GM06990 (cell line): ENCODE data around the gene MGMT.

Experiments used
- DNase-seq: peaks from one replicate; pipeline ENCODE4 v3.0.0-alpha.2; 2011; ENCODE audit not compliant: insufficient read length; ENCODE audit errors: extremely low read depth
- H3K27me3 ChIP-seq: replicated peaks from 2 replicates; pipeline ENCODE4 v1.6.0; 2011; ENCODE audit warnings: low read length; ENCODE audit not compliant: control insufficient read depth, insufficient read depth
- H3K36me3 ChIP-seq: 2 replicates; pipeline ENCODE4 v1.5.1; 2011; ENCODE audit warnings: low read length; ENCODE audit not compliant: control insufficient read depth, insufficient read depth
- H3K4me3 ChIP-seq: replicated peaks from 2 replicates; pipeline ENCODE4 v1.5.1; 2011; ENCODE audit warnings: low read depth, mild to moderate bottlenecking, control low read depth, low read length
- TF ChIP-seq, protein P1 (sequence below): IDR thresholded peaks from 2 replicates; pipeline ENCODE4 v1.5.1; 2011; ENCODE audit warnings: low read length, control low read depth, mild to moderate bottlenecking, inconsistent platforms; ENCODE audit not compliant: insufficient read depth, poor library complexity, severe bottlenecking

The MGMT gene

DNA sequence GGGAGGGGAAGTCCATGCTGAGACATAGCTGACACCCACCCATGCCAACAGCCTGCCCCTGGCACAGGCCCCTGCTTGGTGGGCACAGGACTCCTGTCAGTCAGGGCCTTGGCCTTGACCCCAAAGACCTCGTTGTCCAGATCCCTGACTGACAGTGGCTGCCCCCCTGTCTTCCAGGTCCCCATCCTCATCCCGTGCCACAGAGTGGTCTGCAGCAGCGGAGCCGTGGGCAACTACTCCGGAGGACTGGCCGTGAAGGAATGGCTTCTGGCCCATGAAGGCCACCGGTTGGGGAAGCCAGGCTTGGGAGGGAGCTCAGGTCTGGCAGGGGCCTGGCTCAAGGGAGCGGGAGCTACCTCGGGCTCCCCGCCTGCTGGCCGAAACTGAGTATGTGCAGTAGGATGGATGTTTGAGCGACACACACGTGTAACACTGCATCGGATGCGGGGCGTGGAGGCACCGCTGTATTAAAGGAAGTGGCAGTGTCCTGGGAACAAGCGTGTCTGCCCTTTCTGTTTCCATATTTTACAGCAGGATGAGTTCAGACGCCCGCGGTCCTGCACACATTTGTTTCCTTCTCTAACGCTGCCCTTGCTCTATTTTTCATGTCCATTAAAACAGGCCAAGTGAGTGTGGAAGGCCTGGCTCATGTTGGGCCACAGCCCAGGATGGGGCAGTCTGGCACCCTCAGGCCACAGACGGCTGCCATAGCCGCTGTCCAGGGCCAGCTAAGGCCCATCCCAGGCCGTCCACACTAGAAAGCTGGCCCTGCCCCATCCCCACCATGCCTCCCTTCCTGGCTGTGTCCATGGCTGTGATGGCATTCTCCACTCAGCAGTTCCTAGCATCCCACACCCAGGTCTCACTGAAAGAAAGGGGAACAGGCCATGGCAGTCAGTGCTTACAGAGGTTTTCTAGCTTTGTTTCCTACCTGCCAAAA lies 299.8 kb downstream of the MGMT start:
- Histone ChIP-seq H3K36me3 (no peaks in the 10 kb centered on the region), H3K4me3 (no peak overlapping the region), H3K27me3 (no peaks in the 10 kb centered on the region)
- TF ChIP-seq, protein P1, sequence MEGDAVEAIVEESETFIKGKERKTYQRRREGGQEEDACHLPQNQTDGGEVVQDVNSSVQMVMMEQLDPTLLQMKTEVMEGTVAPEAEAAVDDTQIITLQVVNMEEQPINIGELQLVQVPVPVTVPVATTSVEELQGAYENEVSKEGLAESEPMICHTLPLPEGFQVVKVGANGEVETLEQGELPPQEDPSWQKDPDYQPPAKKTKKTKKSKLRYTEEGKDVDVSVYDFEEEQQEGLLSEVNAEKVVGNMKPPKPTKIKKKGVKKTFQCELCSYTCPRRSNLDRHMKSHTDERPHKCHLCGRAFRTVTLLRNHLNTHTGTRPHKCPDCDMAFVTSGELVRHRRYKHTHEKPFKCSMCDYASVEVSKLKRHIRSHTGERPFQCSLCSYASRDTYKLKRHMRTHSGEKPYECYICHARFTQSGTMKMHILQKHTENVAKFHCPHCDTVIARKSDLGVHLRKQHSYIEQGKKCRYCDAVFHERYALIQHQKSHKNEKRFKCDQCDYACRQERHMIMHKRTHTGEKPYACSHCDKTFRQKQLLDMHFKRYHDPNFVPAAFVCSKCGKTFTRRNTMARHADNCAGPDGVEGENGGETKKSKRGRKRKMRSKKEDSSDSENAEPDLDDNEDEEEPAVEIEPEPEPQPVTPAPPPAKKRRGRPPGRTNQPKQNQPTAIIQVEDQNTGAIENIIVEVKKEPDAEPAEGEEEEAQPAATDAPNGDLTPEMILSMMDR, result no peak
- DNase-seq, result no peak

DNA sequence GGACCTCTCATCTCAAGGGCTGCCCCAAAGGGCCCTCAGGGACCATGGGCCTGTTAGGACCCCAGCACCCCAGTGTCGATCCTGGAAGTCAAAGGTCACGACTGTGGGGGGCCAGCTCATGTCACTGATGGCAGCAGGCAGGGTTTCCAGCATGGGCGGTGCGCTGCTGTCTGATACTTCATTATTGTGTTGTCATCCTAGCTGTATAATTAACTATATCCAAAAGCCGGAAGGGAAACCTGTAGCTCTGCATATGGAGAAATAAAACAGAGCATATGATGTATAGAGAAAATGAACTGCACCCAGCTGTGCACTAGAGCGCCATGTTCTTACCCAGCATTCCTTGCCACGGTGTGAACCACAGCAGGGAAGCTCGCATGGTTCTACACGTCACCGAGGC lies 300.7 kb downstream of the MGMT start:
- no peaks in the 10 kb centered on the region for H3K27me3 ChIP-seq
- TF ChIP-seq, protein P1, result no peak
- H3K36me3 ChIP-seq, result no peaks in the 10 kb centered on the region
- no peak for DNase-seq
- H3K4me3 ChIP-seq, result no peak overlapping the region

DNA sequence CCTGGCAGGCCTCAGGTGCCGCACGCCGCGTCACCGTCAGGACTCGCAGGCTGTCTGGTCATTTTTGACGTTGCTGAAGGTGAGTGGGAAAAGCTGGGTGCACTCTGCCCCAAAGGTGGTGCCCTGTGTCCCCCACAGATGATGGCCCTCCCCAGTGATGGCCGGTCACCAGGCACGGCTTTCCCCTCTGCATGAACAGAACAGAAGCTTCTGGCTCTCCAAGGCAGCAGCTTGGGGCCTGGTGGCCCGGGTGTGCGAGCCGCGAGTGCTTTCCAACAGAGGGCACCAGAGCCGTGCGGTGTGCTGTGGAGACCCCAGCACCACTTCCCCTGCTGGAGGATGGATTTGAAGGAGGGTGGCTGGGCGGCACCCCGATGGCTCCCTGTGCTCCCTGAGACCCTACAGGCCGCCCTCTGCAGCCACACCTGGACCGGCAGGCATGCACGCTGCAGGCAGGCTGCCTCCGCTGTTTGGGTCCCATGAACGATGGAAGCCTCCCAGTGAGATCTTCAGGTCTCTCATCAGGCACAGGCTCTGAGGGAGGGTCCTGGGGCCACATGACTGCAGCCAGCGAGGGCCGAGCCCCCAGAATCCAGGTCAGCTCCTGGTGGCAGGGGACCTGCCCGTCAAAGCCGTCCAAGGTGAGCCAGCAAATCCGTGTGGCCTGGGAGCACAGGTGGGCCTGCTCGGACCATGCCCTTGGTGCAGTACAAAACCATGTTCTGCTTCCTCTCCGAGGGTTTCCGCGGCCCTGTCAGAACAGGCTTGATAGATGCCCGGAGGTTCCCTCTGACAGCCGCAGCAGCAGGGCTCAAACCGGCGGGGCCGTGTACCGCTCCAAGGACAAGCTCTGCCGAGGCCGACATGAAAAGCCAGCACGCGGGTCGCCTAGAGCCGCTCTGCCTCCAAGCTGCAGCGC lies 301.7 kb downstream of the MGMT start:
- TF ChIP-seq, protein P1, result no peak
- no peaks in the 10 kb centered on the region for H3K27me3 ChIP-seq
- no peak for DNase-seq
- no peak overlapping the region for H3K4me3 ChIP-seq
- no peaks in the 10 kb centered on the region for H3K36me3 ChIP-seq

DNA sequence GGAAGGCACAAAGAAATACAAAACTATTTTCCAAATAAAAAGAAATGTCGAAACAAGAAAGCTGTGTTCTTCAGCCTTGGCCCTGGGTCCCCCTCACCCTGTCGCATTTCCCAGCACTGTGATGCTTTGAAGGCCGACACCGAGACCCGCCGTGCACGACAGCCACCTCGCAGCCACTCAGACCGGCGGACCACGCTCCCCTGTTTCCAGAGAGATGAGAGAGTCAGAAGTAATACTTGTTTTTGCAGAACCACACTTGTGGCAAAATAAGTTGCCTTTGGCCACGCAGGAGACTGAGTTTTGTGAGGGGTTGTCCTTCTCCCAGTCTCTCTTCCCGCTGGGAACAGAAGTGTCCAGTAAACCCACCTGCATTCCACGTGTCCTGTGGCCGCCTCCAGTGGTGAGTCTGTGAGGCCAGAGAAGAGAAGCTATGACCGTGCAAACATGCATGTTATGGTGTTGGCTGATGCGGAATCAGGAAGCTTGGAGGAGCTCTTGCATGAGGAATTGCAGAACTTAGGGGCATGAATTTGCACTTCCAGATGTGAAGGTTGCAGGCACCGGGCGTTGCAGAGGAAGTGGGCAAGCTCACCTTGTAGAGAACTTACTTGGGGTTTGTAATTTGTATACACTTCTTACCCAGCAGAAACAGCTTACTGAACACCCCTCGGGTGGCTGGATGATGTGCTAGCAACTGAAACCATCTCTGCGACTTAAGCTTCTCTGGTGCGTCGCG lies 302.5 kb downstream of the MGMT start:
- Histone ChIP-seq H3K27me3 (no peaks in the 10 kb centered on the region), H3K36me3 (no peaks in the 10 kb centered on the region), H3K4me3 (no peak overlapping the region)
- TF ChIP-seq, protein P1, result no peak
- DNase-seq, result no peak

DNA sequence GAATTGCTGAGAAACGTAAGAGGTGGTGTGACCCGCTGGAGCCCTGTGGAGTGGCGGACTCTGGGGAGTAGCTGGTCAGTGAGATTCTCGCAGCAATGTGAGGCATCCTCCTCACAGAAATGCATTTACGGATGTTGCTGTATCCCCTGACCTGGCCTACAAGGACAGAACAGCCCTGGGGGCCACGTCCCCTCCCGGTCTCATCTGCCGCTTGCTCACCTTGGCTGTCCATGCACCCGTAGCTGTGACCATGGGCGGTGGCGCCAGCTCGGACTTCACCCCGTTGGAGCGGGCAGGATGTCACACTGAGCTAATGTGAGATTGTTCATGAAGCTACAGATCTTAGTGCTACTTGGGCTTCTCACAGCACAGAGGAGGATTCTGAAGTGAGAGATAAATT lies 303.2 kb downstream of the MGMT start:
- H3K27me3 ChIP-seq, result no peaks in the 10 kb centered on the region
- DNase-seq, result no peak
- TF ChIP-seq, protein P1, result no peak
- no peaks in the 10 kb centered on the region for H3K36me3 ChIP-seq
- no peak overlapping the region for H3K4me3 ChIP-seq
